C4-2B (cell line): Measurements from ENCODE around the gene C2CD5.
"Not testable (repeated sequence)": the region's sequence is repeated elsewhere in the genome, so short reads cannot be mapped to it uniquely, and the experiment has no call there.

ENCODE experiments used
- H3K27ac ChIP-seq: fragments of 450-650 bp; 2 replicates; pipeline ENCODE4 v1.5.1; 2017
- ZFX ChIP-seq: fragments of 450-650 bp; IDR thresholded peaks from 2 replicates; pipeline ENCODE4 v1.6.1; 2017
- TF ChIP-seq, protein P1 (sequence below): fragments of 450-650 bp; conservative IDR thresholded peaks from 2 replicates; pipeline ENCODE4 v1.5.1; 2017; ENCODE audit warnings: mild to moderate bottlenecking

C2CD5 gene

DNA sequence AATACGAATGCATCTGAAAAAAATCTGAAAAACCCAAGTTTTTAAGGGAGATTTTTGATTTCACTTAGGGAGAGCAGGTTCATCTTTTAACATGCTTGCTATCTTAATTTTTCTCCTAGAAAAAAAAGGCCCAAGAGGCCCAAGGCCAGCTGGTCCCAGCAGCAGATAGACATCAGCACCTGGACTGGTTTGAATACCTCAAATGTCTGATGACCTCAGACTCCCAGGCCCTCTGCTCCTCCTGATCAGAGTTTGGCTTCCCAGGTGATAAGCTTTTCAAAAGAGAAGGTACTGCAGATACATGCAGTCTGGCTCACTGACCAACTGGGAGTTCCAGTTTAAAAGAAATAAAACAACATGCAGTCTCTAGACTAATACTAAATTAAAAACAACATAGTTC lies 82.6 kb downstream of the C2CD5 start:
- TF ChIP-seq, protein P1, sequence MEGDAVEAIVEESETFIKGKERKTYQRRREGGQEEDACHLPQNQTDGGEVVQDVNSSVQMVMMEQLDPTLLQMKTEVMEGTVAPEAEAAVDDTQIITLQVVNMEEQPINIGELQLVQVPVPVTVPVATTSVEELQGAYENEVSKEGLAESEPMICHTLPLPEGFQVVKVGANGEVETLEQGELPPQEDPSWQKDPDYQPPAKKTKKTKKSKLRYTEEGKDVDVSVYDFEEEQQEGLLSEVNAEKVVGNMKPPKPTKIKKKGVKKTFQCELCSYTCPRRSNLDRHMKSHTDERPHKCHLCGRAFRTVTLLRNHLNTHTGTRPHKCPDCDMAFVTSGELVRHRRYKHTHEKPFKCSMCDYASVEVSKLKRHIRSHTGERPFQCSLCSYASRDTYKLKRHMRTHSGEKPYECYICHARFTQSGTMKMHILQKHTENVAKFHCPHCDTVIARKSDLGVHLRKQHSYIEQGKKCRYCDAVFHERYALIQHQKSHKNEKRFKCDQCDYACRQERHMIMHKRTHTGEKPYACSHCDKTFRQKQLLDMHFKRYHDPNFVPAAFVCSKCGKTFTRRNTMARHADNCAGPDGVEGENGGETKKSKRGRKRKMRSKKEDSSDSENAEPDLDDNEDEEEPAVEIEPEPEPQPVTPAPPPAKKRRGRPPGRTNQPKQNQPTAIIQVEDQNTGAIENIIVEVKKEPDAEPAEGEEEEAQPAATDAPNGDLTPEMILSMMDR: no peak
- TF ChIP-seq ZFX: no peak
- H3K27ac ChIP-seq: no peak overlapping the region

DNA sequence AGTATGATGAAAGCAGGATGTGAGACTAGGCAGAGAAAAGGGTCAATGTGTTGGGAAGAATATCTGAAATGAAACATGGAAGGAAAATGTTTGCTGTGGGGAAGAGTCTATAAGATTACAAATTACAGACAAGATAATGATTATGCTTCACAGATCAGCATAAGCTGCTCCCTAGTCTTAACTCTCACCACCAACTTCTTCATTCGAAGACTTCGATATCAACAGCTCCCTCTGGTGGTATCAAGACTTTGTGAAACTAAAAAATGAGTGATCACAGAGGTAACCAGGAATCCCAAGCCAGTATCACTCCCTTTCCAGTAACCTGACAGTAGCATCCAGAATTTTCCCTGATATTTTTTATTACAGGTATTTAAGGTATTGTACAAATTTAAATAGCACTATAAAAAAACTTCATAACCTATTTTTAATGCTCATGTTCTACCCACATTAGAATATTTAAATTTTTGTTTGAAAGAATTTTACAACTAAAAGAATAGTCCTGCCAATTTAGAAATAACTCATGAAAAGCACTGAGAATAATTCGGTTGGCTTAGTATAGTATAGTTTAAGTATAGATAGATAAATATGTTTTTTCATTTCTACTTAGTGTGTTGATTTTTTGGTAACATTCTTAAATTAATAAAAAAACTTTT lies 84.4 kb downstream of the C2CD5 start:
- TF ChIP-seq ZFX: no peak
- TF ChIP-seq, protein P1: peak; percentile 82
- H3K27ac ChIP-seq: no peak overlapping the region

DNA sequence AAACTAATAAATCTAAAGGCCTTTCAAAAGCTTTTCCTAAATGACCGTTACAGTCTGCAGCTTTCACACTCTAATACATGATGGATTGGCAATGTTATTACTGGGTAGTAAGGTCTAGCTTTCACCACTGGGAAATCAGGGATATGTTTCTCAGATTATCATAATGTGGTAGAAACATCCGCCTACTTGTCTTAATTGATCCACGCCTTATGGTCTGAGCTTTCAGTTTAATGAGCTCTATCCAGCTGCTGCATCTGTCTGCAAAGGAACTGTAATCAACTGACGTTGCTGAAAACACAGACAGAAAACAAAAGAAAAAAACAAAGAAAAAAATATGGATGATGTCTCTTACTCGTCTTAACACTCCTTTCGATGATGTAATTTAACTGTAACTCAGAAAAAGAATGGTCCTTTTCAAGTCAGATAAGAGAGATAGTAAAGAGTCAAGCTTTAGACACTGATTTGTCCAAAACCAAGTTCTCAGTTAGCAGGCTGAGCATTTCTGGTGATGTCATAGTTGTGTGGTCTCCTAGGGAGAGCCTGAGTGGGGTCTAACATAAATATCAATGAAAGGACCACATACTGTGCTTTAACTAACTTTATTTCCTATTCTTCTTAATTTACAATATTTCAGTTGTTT lies 85.9 kb downstream of the C2CD5 start:
- no peak overlapping the region for H3K27ac ChIP-seq
- TF ChIP-seq, protein P1: no peak
- TF ChIP-seq ZFX: no peak

DNA sequence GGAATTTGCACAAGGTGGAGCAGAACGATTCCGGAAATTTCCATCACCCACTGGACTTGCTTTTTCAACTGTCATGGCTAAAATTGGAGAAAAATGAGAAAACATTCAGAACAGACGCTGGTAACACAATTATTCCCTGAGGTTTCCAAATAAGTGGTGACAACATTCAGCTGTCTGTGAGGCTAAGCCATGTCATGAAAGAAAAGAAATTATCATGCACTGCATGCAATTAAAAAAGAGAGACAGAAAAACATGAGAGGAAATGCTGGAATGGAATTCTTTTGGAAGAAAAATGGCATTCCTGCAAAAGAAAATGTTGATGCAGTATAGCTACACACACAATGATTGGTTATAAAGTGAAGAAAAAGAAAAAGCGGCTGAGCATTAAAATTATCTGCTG lies 87.3 kb downstream of the C2CD5 start:
- H3K27ac ChIP-seq: no peak overlapping the region
- TF ChIP-seq, protein P1: no peak
- TF ChIP-seq ZFX: no peak

DNA sequence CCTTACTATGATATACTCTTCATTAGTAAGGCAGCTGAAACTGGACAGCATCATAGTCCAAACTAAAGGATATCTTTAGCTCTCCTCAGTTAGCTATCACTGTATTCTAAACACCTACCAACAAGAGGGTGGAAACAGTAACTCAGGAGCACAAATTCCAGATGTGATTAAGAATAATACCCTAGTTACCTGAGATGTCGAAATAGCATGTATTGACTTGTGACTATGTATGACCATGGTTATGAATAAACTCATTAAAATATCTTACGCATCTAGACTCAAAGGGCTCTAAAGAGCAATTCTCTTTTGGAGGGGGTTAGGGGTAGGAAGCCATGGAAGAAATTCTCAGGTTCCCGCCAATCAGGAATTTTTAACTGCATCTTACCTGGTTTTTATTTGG lies 90.8 kb downstream of the C2CD5 start:
- TF ChIP-seq, protein P1: no peak
- no peak for TF ChIP-seq ZFX
- H3K27ac ChIP-seq: no peak overlapping the region

DNA sequence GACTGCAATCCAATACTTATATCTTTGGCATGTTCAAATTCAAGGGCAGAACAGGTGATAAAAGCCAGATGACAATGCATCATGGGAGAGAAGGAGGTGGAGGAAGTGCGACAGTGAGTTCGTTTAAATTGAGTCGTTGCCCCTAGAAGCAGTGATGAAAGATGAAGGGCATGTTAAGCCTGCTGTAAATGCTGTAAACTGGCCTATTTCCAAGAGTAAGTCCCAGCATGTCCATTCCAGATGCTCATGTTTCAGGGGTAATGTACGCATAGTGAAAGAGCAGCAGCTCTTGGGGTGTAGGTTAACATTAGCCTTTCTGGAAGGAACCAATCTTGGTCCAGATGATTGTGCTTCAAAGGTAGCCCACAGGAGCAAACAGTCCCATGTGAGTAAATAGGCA lies 97.1 kb downstream of the C2CD5 start:
- TF ChIP-seq, protein P1: no peak
- TF ChIP-seq ZFX: no peak
- no peak overlapping the region for H3K27ac ChIP-seq

DNA sequence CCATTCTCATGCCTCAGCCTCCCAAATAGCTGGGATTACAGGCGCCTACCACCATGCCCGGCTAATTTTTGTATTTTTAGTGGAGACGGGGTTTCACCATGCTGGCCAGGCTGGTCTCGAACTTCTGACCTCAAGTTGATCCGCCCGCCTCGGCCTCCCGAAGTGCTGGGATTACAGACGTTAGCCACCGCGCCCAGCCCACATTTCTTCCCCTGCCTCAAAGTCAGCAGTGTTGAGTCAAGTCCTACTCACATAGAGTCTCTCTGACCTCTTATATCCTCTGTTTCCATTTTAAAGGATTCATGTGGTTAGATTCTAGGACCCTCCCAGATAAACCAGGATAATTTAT lies 100.1 kb downstream of the C2CD5 start:
- not testable (repeated sequence) for H3K27ac ChIP-seq
